ENCODE results near the gene MEIOSIN.
"Not testable (repeated sequence)": the region's sequence is repeated elsewhere in the genome, so short reads cannot be mapped to it uniquely, and the experiment has no call there.

DNA sequence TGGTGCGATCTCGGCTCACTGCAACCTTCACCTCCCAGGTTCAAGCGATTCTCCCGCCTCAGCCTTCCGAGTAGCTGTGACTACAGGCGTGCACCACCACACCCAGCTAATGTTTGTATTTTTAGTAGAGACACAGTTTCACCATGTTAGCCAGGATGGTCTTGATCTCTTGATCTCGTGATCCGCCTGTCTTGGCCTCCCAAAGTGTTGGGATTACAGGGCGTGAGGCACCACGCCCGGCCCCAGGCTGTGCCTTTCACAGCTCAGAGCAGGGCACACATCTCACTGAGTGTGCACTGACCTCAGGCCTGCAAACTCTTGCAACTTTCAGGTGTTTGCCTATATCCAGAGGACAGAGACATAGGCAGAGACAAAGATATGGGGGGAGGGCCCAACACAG is 48.2 kb upstream of the MEIOSIN start:
- TF ChIP-seq, protein P1, sequence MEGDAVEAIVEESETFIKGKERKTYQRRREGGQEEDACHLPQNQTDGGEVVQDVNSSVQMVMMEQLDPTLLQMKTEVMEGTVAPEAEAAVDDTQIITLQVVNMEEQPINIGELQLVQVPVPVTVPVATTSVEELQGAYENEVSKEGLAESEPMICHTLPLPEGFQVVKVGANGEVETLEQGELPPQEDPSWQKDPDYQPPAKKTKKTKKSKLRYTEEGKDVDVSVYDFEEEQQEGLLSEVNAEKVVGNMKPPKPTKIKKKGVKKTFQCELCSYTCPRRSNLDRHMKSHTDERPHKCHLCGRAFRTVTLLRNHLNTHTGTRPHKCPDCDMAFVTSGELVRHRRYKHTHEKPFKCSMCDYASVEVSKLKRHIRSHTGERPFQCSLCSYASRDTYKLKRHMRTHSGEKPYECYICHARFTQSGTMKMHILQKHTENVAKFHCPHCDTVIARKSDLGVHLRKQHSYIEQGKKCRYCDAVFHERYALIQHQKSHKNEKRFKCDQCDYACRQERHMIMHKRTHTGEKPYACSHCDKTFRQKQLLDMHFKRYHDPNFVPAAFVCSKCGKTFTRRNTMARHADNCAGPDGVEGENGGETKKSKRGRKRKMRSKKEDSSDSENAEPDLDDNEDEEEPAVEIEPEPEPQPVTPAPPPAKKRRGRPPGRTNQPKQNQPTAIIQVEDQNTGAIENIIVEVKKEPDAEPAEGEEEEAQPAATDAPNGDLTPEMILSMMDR (IDR thresholded peaks at IDR 0.05): not testable (repeated sequence)
- TF ChIP-seq POLR2A (IDR thresholded peaks at IDR 0.05): not testable (repeated sequence)

All from heart left ventricle (tissue), 13 donors.